Measurements from ENCODE around the gene SLC6A12. TPM values are rescaled to one million over a fixed set of nuclear protein-coding genes. Genes with fewer than 3 reads are reported as not detected.

The SLC6A12 gene
- total RNA-seq, 4 donors from 2014 or later = 1.7 to 7.9 TPM; not detected in 2

DNA sequence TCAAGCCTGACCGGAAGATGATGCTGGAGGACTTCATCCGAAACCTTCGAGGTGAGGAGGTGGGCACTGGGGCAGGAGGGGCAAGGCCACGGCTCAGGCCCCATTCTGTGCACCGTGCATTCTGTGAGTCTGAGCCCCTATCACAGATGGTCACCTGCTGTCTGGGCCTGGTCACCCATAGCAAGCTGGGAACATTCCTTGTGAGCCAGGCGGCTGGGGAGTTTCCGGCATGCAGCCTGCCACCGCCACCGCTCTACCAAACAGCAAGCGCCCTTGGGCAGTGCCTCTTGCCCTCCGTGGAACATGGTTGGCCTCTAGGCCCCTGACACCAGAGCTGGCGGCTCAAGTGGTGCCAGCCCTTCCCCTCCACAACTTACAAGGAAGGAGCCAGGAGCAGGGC is 56.3 kb downstream of the SLC6A12 start:
- peaks cover 0 to 5% (median 0%) of the 10 kb centered on the region in 4 donors for H3K4me1 ChIP-seq
- H3K36me3 ChIP-seq = no peaks in the 10 kb centered on the region
- no peak overlapping the region for H3K27ac ChIP-seq
- H3K27me3 ChIP-seq = no peaks in the 10 kb centered on the region
- no peak for DNase-seq
- H3K4me3 ChIP-seq = no peak overlapping the region
- no peaks in the 10 kb centered on the region for H3K9me3 ChIP-seq
- TF ChIP-seq, protein P1, sequence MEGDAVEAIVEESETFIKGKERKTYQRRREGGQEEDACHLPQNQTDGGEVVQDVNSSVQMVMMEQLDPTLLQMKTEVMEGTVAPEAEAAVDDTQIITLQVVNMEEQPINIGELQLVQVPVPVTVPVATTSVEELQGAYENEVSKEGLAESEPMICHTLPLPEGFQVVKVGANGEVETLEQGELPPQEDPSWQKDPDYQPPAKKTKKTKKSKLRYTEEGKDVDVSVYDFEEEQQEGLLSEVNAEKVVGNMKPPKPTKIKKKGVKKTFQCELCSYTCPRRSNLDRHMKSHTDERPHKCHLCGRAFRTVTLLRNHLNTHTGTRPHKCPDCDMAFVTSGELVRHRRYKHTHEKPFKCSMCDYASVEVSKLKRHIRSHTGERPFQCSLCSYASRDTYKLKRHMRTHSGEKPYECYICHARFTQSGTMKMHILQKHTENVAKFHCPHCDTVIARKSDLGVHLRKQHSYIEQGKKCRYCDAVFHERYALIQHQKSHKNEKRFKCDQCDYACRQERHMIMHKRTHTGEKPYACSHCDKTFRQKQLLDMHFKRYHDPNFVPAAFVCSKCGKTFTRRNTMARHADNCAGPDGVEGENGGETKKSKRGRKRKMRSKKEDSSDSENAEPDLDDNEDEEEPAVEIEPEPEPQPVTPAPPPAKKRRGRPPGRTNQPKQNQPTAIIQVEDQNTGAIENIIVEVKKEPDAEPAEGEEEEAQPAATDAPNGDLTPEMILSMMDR (IDR thresholded peaks at IDR 0.05) = no peak
- no peak for TF ChIP-seq POLR2A (IDR thresholded peaks at IDR 0.05)

DNA sequence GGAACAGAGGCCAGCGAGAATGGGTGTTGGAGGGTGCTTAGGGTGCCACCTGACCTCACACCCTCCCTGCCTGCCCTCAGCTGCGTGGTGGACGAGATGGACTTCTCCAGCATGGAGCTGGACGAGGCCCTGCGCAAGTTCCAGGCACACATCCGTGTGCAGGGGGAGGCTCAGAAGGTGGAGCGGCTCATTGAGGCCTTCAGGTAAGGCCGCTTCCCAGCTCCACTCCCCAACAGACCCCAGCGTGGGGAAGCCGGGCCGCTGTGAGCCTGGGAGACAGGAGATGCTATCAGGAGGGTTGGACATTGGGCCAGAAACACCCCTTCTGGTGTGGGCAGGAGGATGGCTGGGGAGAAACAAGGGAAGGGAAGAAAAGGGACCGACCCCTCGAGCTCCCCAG is 57.0 kb downstream of the SLC6A12 start:
- H3K4me1 ChIP-seq = peaks cover 0 to 10% (median 0%) of the 10 kb centered on the region in 4 donors
- H3K36me3 ChIP-seq = no peaks in the 10 kb centered on the region
- DNase-seq = no peak
- no peaks in the 10 kb centered on the region for H3K27me3 ChIP-seq
- no peak overlapping the region for H3K4me3 ChIP-seq
- TF ChIP-seq POLR2A (IDR thresholded peaks at IDR 0.05) = no peak
- TF ChIP-seq, protein P1 (IDR thresholded peaks at IDR 0.05) = no peak
- no peaks in the 10 kb centered on the region for H3K9me3 ChIP-seq
- H3K27ac ChIP-seq = no peak overlapping the region

DNA sequence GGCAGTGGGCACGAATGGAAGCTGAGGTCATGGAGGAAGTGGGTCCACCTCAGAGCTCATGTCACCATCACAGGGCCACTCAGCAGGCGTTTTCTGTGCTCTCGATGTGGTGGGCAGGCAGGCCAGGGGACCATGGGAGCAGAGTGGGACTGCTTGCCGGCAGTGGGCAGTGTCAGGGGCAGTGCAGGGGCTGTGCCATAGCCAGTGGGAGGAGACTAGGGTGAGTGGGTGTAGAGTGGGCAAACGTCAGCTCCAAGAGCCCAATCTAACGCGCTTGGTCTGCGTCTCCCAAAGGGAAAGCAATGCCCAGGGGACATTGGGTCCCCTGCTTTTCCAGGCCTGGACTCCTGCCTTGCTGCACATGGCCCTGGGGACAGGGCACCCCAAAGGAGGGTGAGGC is 58.3 kb downstream of the SLC6A12 start:
- Histone ChIP-seq H3K9me3 (no peaks in the 10 kb centered on the region), H3K4me1 (peaks cover 0 to 10% (median 0%) of the 10 kb centered on the region in 4 donors), H3K36me3 (no peaks in the 10 kb centered on the region), H3K4me3 (no peak overlapping the region), H3K27ac (no peak overlapping the region), H3K27me3 (no peaks in the 10 kb centered on the region)
- TF ChIP-seq, protein P1 (IDR thresholded peaks at IDR 0.05) = no peak
- no peak for TF ChIP-seq POLR2A (IDR thresholded peaks at IDR 0.05)
- no peak for DNase-seq

DNA sequence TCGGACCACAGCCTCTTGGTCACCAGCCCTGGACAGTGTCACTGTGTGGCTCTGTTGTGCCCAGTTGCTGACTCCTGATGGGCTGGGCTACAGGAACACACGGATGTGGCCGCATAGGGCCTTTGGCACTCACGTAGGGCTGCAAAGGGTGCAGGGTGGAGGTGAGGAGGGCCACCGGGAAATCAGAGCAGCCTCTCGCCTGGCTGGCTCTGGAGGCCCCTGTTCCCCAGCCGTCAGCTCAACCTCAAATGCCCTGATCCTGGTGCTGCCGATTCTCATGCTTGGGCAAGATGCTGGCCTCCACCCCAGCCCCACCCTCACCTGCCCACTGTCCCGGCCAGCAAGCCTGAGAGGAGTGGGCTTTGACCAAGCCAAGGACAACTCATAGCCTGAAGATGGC is 59.0 kb downstream of the SLC6A12 start:
- Histone ChIP-seq H3K27ac (no peak overlapping the region), H3K4me1 (peaks cover 0 to 10% (median 0%) of the 10 kb centered on the region in 4 donors), H3K9me3 (no peaks in the 10 kb centered on the region), H3K27me3 (no peaks in the 10 kb centered on the region), H3K4me3 (no peak overlapping the region), H3K36me3 (no peaks in the 10 kb centered on the region)
- TF ChIP-seq, protein P1 (IDR thresholded peaks at IDR 0.05) = no peak
- no peak for TF ChIP-seq POLR2A (IDR thresholded peaks at IDR 0.05)
- DNase-seq = no peak

DNA sequence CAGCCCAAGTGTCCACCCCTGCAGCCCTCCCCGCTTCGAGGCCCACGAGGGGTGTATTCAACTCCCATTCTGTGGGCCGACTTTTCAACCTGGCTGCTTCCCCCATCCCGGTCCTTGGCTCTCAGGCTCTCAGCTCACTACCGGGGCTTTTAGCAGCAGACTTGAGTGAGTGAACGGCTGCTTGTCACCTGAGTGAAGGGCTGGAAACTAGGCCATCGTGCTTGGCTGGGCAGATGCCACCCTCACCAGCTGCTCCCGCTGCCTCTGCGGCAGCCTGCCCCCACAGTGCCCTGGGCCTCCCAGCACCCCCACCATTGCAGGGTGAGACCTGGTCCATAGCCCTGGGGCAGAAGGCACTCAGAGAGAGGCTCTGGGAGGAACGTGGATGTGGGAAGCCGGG is 59.9 kb downstream of the SLC6A12 start:
- Histone ChIP-seq H3K27me3 (no peaks in the 10 kb centered on the region), H3K4me1 (peaks cover 0 to 10% (median 0%) of the 10 kb centered on the region in 4 donors), H3K27ac (no peak overlapping the region), H3K36me3 (no peaks in the 10 kb centered on the region), H3K9me3 (no peaks in the 10 kb centered on the region), H3K4me3 (no peak overlapping the region)
- no peak for TF ChIP-seq POLR2A (IDR thresholded peaks at IDR 0.05)
- TF ChIP-seq, protein P1 (IDR thresholded peaks at IDR 0.05) = no peak
- no peak for DNase-seq

Data from Peyer's patch (tissue), 4 donors.